Adipose tissue (tissue), 3 donors: ENCODE results near the gene RNF8. TPM values are rescaled to one million over a fixed set of nuclear protein-coding genes. Genes with fewer than 3 reads are reported as not detected.
"Not testable (repeated sequence)": the region's sequence is repeated elsewhere in the genome, so short reads cannot be mapped to it uniquely, and the experiment has no call there.

Experiments
- H3K27ac ChIP-seq: one replicate; pipeline ENCODE4 v1.5.1; 2013; ENCODE audit warnings: low read depth, low read length
- WGBS, 3 donors: extraction: QIAGEN DNeasy Blood & Tissue Kit; methylation state at CpG; one replicate each; pipeline ENCODE4 v1.1.7; 2013; 5-methylcytosine and 5-hydroxymethylcytosine counted together
- polyA plus RNA-seq, 3 donors: library from polyadenylated mRNA; stranded (reverse); fragments of 200-250 nt; gene quantifications; one replicate each; pipeline ENCODE4 v1.2.3, GENCODE V29; 2013
- donor health status: healthy with polysubstance abuse.
- donor health status: Bipolar disorder and iron deficiency.
- donor health status: healthy.

Gene RNF8
- polyA plus RNA-seq, 3 donors, result 5.4 to 12.9 (median 8.9) TPM

DNA sequence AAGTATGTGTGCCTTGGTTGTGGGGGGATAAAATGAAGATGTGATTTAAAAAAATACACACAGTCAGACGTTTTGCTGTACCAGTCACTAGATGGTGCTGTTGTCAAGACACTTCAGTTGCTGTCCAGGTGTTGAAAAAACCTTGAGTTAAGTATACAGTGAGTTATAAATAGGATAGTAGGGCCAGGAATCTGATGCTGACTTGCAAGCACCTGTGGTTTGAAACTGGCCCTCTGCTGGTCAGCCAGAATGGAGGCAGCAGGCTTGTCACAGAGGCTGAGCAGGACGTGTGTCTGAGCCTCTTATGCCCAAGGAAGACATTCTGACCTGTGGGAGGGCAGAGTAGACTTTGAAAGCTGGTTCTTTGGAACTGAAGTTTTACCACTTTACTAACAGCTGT lies 27.8 kb downstream of the RNF8 start:
- WGBS, 3 donors, result 27 to 52% (median 45%) methylated on average over 2 of the region's 2 CpGs

DNA sequence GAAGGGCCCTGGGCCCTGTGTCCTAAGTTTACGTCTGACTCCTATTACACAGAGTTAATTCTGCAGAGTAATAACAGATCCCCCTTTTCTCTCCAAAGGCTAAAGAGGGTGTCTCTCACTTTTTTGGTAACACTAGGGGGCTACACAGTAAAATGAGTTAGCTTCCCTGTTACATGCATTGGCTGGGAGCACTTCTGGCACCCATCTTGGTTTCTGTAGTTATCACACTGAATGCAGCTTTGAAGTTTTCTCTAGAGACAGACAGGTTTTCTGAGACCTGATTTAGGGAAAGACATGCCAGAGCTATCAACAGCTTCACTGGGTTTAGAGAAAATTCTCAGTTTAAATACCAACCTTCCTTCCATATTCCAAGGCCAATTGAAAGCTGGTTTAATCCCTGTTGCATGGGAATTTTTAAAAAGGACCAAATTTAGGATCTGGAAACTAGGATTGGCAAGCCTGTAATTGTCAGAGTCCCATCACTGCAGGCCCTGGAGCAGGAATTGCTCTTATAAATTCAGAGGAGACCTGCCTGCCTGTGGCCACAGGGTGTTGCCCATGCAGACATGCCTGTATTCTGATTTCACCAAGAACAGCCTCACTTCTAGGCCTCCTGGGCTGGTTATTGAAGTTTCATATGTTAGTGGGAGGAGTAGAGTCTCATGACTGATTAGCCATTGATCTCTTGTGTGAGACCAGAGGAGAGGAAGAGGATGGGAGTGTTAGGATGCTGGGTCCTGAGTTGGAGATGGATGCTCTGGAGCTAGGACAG lies 29.4 kb downstream of the RNF8 start:
- whole genome bisulfite sequencing, 3 donors, result 83 to 92% (median 86%) methylated on average over 1 of the region's 1 CpG
- no peak overlapping the region for H3K27ac ChIP-seq

More for the DNA sequence above, 27.8 kb downstream of the RNF8 start:
- no peak overlapping the region for H3K27ac ChIP-seq

DNA sequence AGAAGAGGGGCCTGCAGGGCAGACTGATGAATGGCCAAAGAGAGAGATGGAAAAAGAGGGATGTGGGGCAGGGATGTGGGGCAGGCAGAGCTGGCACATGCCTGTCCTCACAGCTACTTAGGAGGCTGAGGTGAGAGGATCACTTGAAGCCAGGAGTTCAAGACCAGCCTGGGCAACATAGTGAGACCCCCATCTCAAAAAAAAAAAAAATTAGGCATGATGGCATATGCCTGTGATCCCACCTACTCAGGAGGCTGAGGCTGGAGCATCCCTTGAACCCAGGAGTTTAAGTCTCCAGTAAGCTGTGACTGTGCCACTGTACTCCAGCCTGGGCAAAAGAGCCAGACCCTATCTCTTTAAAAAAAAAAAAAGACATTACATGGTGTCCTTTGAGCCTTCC lies 34.8 kb downstream of the RNF8 start:
- no peak overlapping the region for H3K27ac ChIP-seq

DNA sequence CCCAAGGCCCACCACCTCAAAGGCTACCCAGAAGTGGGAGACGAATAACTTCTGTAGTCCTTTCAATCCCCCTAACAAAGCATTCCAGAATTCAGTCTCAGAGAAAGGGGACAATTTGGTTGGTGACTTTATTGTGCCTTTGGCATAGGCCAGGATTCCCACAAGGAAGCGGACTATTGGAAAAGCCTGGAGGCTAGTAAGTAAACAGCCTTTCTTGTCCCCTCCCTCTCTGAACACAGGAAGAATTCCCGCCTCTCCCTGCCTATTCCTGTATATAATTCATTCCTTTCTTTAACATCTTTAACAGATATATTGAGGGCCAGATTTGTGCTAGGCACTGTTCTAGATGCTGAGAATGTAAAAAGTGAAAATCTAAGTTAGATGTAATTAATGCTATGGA lies 36.1 kb downstream of the RNF8 start:
- 97 to 98% (median 97%) methylated on average over 3 of the region's 3 CpGs for WGBS, 3 donors
- no peak overlapping the region for H3K27ac ChIP-seq

DNA sequence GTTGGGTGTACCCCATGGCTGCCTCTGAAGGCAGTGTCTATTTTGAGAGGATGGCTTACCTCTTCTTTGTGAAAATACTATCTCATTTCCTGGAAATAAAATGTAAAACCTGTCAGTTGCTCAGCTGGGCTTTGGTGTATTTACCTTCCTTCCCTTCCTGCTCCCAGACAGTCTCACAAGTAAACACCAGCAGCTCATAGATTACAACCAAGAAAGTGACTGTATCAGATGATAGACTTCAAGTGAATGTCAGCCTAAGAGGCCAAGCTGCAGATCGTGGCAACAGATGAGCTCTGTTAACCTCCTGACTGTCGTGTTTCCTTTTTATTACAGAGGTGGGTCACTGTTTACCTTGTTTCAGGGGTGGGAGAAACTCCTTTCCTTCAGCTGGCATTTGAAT lies 37.3 kb downstream of the RNF8 start:
- 52 to 76% (median 68%) methylated on average over 2 of the region's 2 CpGs for WGBS, 3 donors
- H3K27ac ChIP-seq, result no peak overlapping the region

DNA sequence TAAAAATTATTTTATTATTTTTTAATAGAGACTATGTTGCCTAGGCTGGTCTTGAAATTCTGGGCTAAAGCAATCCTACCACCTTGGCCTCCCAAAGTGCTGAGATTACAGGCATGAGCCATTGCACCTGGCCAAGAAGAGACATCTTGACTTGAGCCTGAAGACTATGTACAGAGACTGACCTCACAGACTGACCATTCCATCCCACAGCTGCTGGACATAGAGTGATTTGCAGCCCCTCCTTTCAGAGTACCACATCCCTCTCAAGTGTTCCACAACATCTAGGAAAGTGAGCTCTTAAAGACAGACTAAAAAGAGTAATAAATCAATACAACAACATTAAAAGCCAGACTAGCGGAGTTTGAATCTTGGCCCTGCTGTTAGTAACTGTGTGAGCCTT lies 39.0 kb downstream of the RNF8 start:
- no peak overlapping the region for H3K27ac ChIP-seq
- 92 to 100% (median 96%) methylated on average over 1 of the region's 1 CpG for WGBS, 3 donors

DNA sequence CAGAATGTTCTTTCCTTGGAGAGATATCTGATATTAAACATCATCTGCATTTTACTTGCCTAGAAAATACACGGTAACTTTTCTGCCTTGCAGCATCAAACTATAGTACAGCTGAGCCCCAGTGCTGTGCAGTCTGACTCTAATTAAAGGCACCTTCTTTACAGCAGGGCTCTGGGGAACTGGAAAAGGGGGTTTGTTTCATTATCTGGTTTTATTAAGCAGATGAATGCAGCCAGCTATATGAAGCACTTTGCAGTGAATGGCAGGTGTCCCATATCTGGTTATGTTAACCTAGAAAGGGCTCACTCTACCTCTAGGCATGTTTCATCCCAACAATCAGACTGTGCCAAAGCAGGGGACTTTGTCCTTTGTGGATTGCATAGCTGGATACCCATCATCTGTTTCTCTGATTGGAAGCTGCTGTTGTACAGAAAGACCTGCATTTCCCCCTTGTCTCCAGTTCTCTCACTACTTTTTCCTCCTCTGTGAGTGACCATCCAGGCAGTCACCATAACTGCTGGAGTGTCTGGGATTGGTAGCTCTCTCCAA lies 39.7 kb downstream of the RNF8 start:
- no peak overlapping the region for H3K27ac ChIP-seq
- 67 to 93% (median 78%) methylated on average over 1 of the region's 1 CpG for WGBS, 3 donors

DNA sequence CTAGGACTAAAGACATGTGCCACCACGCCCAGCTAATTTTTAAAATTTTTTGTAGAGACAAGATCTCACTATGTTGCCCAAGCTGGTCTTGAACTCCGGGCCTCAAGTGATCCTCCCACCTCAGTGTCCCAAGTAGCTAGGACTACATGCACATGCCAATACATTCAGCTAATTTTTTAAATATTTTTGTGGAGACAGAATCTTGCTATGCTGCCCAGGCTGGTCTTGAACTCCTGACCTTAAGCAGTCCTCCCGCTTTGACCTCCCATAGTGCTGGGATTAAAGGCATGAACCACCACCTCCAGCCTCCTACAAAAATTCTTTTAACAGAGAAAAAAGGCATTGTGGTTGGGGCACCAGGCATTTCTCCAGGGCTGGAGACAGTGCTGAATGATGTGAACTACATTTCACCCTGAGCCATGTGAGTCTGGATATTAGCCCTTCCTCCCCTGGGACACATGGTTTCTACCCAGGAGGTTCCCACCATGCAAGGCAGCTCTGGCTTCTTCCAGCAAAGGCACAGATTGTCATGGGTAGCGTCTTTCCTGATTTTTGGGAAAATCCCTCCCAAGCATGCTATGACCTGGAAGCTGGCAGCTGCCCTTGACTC lies 42.9 kb downstream of the RNF8 start:
- 87 to 91% (median 89%) methylated on average over 4 of the region's 4 CpGs for WGBS, 3 donors
- no peak overlapping the region for H3K27ac ChIP-seq

DNA sequence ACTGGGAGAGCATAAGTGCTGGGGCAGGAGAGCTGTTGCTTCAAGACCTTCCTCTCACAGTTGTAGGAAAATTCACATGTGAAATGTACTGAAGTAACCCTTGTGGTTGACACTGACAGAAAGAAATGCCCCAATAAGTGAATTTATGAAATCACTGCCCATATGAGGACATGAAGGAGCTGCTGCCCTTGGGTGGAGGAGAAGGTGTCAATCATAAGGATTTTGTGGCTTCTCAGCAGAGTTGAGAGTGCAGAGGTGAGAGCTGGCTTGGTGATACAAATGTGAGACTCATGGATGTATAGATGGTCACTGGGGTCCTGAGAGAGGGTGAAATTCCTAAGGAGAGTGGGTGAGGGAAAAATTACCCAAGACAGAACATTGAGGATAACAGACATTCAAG lies 45.3 kb downstream of the RNF8 start:
- no peak overlapping the region for H3K27ac ChIP-seq

DNA sequence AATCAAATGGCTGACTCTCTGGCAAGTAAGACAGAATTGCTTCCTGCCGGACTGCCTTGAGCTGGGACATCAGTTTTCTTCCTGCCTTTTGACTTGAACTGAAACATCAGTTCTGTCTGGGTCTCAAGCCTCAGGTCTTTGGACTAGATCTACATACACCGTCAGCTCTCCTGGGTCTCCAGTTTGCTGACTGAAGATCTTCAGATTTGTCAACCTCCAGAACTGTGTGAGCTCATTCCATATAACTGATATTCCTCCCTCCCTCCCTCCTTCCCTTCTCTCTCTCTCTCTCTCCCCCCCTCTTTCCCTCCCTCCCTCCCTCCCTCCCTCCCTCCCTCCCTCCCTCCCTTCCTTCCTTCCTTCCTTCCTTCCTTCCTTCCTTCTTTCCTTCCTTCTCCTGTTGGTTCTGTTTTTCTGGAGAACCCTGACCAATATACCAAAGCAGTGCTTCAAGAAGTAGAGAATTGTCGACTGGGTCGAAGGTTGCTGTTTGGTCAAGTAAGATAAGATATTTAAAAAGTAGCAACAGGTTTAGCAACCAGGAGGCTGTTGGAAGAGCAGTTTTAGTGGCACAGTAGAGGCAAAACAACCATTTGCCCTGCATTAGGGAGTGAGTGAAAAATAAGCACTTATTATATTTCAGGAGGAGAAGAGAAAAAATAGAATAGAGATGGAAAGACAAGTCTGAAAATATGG lies 46.2 kb downstream of the RNF8 start:
- no peak overlapping the region for H3K27ac ChIP-seq
- 47 to 74% (median 60%) methylated on average over 4 of the region's 4 CpGs for WGBS, 3 donors

DNA sequence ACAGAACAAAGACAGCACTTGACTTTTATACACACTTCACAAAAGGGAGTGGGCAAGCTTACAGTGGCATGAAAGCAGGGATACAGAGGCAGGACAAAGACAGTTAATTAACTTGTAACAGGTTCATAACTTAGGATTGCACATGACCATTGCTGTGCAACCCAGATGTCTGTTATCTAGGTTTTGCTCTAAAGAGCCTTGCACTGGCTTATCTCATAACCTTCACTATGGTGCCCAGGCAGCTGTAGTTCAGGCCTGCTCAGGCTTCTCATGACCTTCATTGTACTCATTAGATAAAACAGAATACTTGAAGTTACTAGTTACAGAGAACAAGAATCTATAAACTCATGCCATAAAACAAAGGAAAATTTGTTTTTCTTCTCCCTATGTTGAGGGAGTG lies 47.9 kb downstream of the RNF8 start:
- not testable (repeated sequence) for H3K27ac ChIP-seq

DNA sequence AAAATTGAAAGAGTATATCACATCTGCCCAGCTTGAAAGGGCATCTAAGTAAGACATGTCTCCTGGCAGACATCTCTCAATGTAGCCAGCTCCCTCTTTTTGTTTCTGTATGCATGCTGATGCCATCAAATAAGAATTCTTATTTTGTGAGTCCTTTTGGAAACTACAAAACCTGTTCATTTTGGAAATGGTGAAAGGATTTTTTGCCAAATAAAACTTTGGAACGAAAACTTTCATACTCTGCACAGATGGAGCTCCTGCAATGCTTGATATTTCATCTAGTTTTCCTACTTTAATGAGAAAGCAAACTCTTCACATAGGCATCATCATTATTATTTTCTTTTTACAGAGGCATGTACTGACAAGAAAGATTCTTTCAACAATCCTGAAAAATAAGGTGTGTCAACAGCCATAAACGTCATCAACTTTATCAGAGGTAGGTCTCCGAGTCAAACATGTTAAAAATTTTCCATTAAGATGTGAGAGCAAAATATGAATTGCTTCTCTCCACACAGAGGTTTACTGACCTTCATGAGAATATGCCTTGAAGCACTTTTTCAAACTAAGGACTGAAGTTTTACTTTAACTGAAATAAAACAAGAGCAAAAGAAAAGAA lies 53.1 kb downstream of the RNF8 start:
- H3K27ac ChIP-seq, result no peak overlapping the region
- WGBS, 3 donors, result 47 to 75% (median 68%) methylated on average over 3 of the region's 3 CpGs

DNA sequence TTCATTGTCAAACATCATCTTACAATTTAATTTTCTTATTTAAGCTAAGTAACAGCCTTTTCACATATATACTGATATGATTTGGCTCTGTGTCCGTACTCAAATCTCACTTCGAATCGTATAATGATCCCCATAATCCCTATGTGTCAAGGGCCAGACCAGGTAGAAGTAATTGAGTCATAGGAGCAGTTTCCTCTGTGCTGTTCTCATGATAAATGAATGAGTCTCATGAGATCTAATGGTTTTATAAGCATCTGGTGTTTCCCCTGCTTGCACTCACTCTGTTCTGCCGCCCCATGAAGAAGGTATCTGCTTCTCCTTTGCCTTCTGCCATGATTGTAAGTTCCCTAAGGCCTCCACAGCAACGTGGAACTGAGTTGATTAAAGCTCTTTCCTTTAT lies 54.2 kb downstream of the RNF8 start:
- H3K27ac ChIP-seq, result no peak overlapping the region
- 68 to 75% (median 71%) methylated on average over 5 of the region's 5 CpGs for WGBS, 3 donors

DNA sequence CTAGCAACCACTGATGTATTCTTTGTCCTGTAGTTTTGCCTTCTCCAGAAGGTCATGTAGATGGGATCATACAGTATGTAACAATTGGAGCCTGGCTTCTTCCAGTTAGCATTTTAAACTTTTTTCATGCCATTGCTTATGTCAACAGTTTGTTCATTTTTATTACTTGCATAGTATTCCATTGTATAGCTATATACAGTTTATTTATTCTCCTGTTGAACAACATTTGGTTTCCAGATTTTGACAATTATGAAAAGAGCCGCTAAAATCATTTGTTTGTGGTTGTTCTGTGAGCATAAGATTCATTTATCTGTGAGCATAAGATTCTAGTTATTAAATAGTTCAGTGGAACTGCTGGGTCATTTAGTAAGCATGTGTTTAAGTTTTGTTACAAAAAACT lies 55.7 kb downstream of the RNF8 start:
- no peak overlapping the region for H3K27ac ChIP-seq
- 89 to 93% (median 92%) methylated on average over 1 of the region's 1 CpG for WGBS, 3 donors

DNA sequence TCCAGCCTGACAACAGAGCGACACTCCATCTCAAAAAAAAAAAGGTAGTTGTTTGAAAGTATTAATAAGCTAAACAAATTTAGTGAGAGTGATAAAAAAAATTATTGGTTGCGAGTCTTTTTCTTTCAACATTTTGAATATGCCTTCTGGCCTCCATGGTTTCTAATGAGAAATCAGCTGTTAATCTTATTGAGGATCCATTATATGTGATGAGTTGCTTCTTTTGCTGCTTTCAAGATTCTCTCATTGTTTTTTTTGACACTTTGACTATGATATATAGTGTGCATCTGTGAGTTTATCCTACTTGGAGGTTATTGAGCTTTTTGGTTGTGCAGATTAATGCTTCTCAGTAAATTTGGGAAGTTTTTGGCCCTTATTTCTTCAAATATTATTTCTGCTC lies 63.6 kb downstream of the RNF8 start:
- no peak overlapping the region for H3K27ac ChIP-seq
- WGBS, 3 donors, result 72 to 97% (median 78%) methylated on average over 2 of the region's 2 CpGs

DNA sequence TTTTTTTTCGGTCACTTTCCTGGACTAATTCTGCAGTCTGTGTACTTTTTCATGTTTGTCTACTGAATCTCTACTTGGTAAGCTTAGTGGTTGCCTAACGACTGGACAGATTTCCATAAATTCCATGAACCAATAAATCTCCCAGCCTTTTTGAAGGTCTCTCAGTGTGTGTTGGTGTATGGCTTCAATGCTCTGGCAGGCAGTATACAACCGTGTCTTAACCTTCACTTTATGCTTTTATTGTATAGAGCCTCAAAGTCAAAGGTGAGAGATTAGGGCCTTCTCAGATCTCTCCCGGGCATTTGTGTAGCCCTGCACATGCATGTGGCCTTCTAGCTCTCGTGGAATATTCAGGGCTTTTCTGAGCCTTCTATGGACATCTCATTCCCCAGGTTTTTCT lies 64.9 kb downstream of the RNF8 start:
- H3K27ac ChIP-seq, result no peak overlapping the region
- 69 to 74% (median 74%) methylated on average over 5 of the region's 5 CpGs for WGBS, 3 donors

DNA sequence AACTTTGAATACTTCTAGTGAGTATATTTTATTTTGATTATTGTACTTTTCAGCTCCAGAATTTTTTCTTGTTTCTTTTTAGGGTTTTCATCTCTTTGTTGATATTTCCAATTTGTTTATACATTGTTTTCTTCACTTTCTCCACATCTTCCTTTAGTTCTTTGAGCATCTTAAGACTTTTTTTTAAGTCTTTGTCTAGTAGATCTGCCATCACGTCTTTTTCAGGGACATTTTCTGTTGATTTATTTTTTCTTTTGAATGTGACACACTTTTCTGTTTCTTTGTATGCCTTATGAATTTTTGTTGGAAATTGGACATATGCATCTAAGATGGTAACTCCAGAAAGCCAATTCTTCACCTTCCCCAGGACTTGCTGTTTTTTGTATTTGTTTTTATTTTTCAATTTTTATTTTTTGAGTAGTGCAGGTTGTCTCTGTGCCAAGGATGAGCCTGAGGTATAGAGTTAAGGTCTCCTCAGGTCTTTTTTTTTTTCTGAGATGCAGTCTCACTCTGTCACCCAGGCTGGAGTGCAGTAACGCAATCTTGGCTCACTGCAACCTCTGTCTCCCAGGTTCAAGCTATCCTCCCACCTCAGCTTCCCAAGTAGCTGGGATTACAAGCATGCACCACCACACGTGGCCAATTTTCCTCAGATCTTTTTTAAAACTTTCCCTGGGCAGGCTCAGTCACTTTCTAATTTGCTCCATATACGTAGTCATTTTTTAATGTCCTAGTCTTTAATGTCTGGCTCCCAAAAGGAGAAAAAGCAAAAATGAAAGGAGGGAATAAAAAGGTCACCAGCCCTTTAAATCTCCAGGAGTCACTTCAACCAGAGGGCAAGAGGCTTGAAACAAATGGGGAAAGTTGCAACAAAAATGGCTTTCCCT lies 72.5 kb downstream of the RNF8 start:
- 78 to 83% (median 83%) methylated on average over 4 of the region's 4 CpGs for WGBS, 3 donors
- no peak overlapping the region for H3K27ac ChIP-seq

DNA sequence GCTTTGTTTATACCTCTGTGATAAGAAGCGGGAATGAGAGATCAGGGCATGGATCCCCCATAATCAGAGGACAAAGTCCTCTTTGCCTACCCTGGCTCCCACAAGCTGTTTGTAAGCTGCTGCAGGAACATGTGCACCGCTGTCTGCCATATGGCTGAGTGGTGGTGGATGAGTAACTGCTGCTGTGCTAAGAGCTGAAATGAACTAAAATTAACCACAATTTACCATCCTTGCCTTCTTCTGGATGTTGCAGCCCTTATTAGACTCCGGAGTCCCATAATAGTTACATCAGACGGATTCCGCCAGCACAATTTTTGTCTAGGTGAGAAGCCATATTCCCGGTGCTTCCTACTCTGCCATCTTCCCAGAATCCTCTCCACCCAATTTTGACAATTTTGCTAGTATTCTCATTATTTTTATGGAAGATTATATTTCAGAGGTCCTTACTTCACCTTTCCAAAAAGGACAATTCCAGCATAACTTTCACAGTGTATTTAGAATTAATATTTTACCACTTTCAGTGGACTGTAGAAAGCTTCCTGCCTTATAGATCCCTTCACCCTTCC lies 73.2 kb downstream of the RNF8 start:
- WGBS, 3 donors, result 70 to 91% (median 87%) methylated on average over 6 of the region's 6 CpGs
- H3K27ac ChIP-seq, result no peak overlapping the region
